Hepatocyte (in vitro differentiated cells): ENCODE data around the gene NHS. TPM values are rescaled to one million over a fixed set of nuclear protein-coding genes. Genes with fewer than 3 reads are reported as not detected.

Source experiments
- DNase-seq: peaks from one replicate; pipeline ENCODE4 v3.0.0-alpha.2; 2016; ENCODE audit warnings: low spot score
- H2AFZ ChIP-seq: fragments of 200-600 bp; sonication (generic); 2 replicates; pipeline ENCODE4 v1.6.0; 2016; ENCODE audit warnings: antibody characterized with exemption, mild to moderate bottlenecking
- H3K27ac ChIP-seq: fragments of 200-600 bp; sonication (generic); 2 replicates; pipeline ENCODE4 v1.5.1; 2016; ENCODE audit warnings: mild to moderate bottlenecking
- H3K27me3 ChIP-seq: fragments of 200-600 bp; sonication (generic); 2 replicates; pipeline ENCODE4 v1.6.1; 2016
- H3K36me3 ChIP-seq: fragments of 200-600 bp; sonication (generic); replicated peaks from 2 replicates; pipeline ENCODE4 v1.5.1; 2016; ENCODE audit warnings: low read depth; ENCODE audit not compliant: insufficient read depth
- H3K4me1 ChIP-seq: fragments of 200-600 bp; sonication (generic); 2 replicates; pipeline ENCODE4 v1.5.1; 2016; ENCODE audit warnings: mild to moderate bottlenecking, moderate library complexity; ENCODE audit not compliant: insufficient read depth
- H3K4me2 ChIP-seq: fragments of 200-600 bp; sonication (generic); 2 replicates; pipeline ENCODE4 v1.6.0; 2016
- H3K4me3 ChIP-seq: fragments of 200-600 bp; sonication (generic); 2 replicates; pipeline ENCODE4 v1.5.1; 2016; ENCODE audit warnings: mild to moderate bottlenecking
- H3K79me2 ChIP-seq: fragments of 200-600 bp; sonication (generic); 2 replicates; pipeline ENCODE4 v1.6.0; 2017; ENCODE audit warnings: mild to moderate bottlenecking
- H3K9me2 ChIP-seq: fragments of 200-600 bp; sonication (generic); replicated peaks from 2 replicates; pipeline ENCODE4 v1.6.0; 2017; ENCODE audit warnings: mild to moderate bottlenecking; ENCODE audit not compliant: insufficient read depth
- H3K9me3 ChIP-seq: fragments of 200-600 bp; sonication (generic); 2 replicates; pipeline ENCODE4 v1.5.1; 2016; ENCODE audit warnings: low read depth, mild to moderate bottlenecking
- H4K20me1 ChIP-seq: fragments of 200-600 bp; sonication (generic); 2 replicates; pipeline ENCODE4 v1.6.0; 2016; ENCODE audit warnings: mild to moderate bottlenecking; ENCODE audit not compliant: insufficient read depth, poor library complexity, severe bottlenecking
- EZH2 ChIP-seq: fragments of 200-600 bp; sonication (generic); IDR thresholded peaks from 2 replicates; pipeline ENCODE4 v1.6.1; 2016; ENCODE audit warnings: antibody characterized with exemption, mild to moderate bottlenecking, borderline replicate concordance
- EZH2phosphoT487 ChIP-seq: fragments of 200-600 bp; sonication (generic); IDR thresholded peaks from one replicate; pipeline ENCODE4 v1.6.1; 2018; ENCODE audit warnings: antibody characterized with exemption, mild to moderate bottlenecking, low read depth, moderate library complexity; ENCODE audit not compliant: unreplicated experiment, severe bottlenecking
- WGBS: methylation state at CpG from one replicate; pipeline ENCODE4 v1.1.6; 2016; ENCODE audit warnings: low lambda C conversion rate; ENCODE audit errors: missing lambda C conversion rate; 5-methylcytosine and 5-hydroxymethylcytosine counted together
- polyA plus RNA-seq: library from polyadenylated mRNA; unstranded; fragments of >200 nt; fragmentation: Nextera tagmentation; extraction: Ambion mirVana; gene quantifications from 2 replicates; pipeline ENCODE4 v1.2.1, GENCODE V29; 2016
- total RNA-seq: library from RNA; depleted of rRNA; stranded (reverse); fragments of >200 nt; gene quantifications from 2 replicates; pipeline ENCODE4 v1.2.3, GENCODE V29; 2014
- TF ChIP-seq, protein P1 (sequence below): fragments of 200-600 bp; sonication (generic); IDR thresholded peaks from 2 replicates; pipeline ENCODE4 v1.5.1; 2016; ENCODE audit warnings: antibody characterized with exemption, mild to moderate bottlenecking; ENCODE audit not compliant: poor library complexity

The NHS gene
- total and polyA plus RNA-seq, 2 experiments from 2014 or later: 0.35 to 3.1 TPM

GRCh38 chrX:17719711-17720110 is 344.7 kb downstream of the NHS start:
- Histone ChIP-seq H3K4me1 (no peaks in the 10 kb centered on the region), H3K27ac (no peak overlapping the region), H3K9me2 (no peaks in the 10 kb centered on the region), H3K4me3 (no peak overlapping the region), H4K20me1 (no peaks in the 10 kb centered on the region), H3K36me3 (no peaks in the 10 kb centered on the region), H2AFZ (no peak overlapping the region), H3K4me2 (no peak overlapping the region), H3K79me2 (no peaks in the 10 kb centered on the region), H3K9me3 (no peaks in the 10 kb centered on the region), H3K27me3 (no peaks in the 10 kb centered on the region)
- TF ChIP-seq EZH2phosphoT487 (no peak), EZH2 (no peak)
- TF ChIP-seq, protein P1, sequence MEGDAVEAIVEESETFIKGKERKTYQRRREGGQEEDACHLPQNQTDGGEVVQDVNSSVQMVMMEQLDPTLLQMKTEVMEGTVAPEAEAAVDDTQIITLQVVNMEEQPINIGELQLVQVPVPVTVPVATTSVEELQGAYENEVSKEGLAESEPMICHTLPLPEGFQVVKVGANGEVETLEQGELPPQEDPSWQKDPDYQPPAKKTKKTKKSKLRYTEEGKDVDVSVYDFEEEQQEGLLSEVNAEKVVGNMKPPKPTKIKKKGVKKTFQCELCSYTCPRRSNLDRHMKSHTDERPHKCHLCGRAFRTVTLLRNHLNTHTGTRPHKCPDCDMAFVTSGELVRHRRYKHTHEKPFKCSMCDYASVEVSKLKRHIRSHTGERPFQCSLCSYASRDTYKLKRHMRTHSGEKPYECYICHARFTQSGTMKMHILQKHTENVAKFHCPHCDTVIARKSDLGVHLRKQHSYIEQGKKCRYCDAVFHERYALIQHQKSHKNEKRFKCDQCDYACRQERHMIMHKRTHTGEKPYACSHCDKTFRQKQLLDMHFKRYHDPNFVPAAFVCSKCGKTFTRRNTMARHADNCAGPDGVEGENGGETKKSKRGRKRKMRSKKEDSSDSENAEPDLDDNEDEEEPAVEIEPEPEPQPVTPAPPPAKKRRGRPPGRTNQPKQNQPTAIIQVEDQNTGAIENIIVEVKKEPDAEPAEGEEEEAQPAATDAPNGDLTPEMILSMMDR: no peak
- WGBS: 54% methylated on average over 6 of the region's 6 CpGs
- DNase-seq: no peak

- DNase-seq: no peak
- H3K4me1 ChIP-seq: no peaks in the 10 kb centered on the region
- H3K27me3 ChIP-seq: no peaks in the 10 kb centered on the region
- H3K36me3 ChIP-seq: no peaks in the 10 kb centered on the region
- no peaks in the 10 kb centered on the region for H3K79me2 ChIP-seq
- H3K9me3 ChIP-seq: no peaks in the 10 kb centered on the region
- H4K20me1 ChIP-seq: no peaks in the 10 kb centered on the region
- 86% methylated on average over 4 of the region's 4 CpGs for WGBS
- no peak overlapping the region for H3K27ac ChIP-seq
- H3K4me3 ChIP-seq: no peak overlapping the region
- TF ChIP-seq EZH2phosphoT487 (no peak), EZH2 (no peak)
- TF ChIP-seq, protein P1: no peak
- no peak overlapping the region for H3K4me2 ChIP-seq
- H3K9me2 ChIP-seq: no peaks in the 10 kb centered on the region
- H2AFZ ChIP-seq: no peak overlapping the region
Measured at GRCh38 chrX:17721715-17722114, 346.7 kb downstream of the NHS start.

GRCh38 chrX:17725181-17725580 is 350.2 kb downstream of the NHS start:
- Histone ChIP-seq H3K4me2 (no peak overlapping the region), H3K27me3 (no peaks in the 10 kb centered on the region), H3K9me3 (no peaks in the 10 kb centered on the region), H2AFZ (no peak overlapping the region), H3K9me2 (no peaks in the 10 kb centered on the region), H4K20me1 (no peaks in the 10 kb centered on the region), H3K79me2 (no peaks in the 10 kb centered on the region), H3K4me1 (no peaks in the 10 kb centered on the region), H3K36me3 (no peaks in the 10 kb centered on the region), H3K4me3 (no peak overlapping the region), H3K27ac (no peak overlapping the region)
- TF ChIP-seq, protein P1: no peak
- no peak for TF ChIP-seq EZH2
- no peak for TF ChIP-seq EZH2phosphoT487
- WGBS: 66% methylated on average over 2 of the region's 2 CpGs
- DNase-seq: no peak
